Heart left ventricle (tissue), 13 donors: ENCODE results near the gene MMP7.

Experiments used
- CTCF ChIP-seq, 12 donors: fragments of 200-600 bp; sonication (generic) in 4 of 12; IDR thresholded peaks; one replicate each; pipeline versions ENCODE4 v1.5.0 to v1.8.0; 2018 to 2022; ENCODE audit warnings: antibody characterized with exemption in 12 of 12, mild to moderate bottlenecking in 5 of 12
- POLR2A ChIP-seq, 2 donors: fragments of 450-650 bp; IDR thresholded peaks; one replicate each; pipeline ENCODE4 v1.6.1; 2017; ENCODE audit warnings: antibody characterized with exemption in 2 of 2, mild to moderate bottlenecking in 2 of 2, moderate library complexity in 2 of 2
- donor health status: ischemic (EF 13 %, LVEDD 7.1; RV severe dilation, severe dysfunction).
- donor health status: DM: no; HTN: yes; CAD: no.
- donor health status: DM: no; HTN: no; CAD: no.
- donor health status: ischemic (EF 25% LVEDD 6.9; RV normal size, moderate dysfunction).
- donor health status: ischemic (EF 25% LVEDD 5.7; RV mildly dilated, moderate dysfunction).
- donor health status: ischemic (EF 35%, LVEDD 5.7; RV mildly dilated, moderate dysfunction).
- donor health status: nonischemic (EF 11% LVEDD 7.7; RV severe dilation, severe dysfunction).
- donor health status: DM: yes; HTN: yes; CAD: no.
- donor health status: PGD.
- donor health status: ischemic (EF 29% LVEDD 5.4; RV normal size, mild dysfunction).
- donor health status: nonischemic (EF 23%, LVEDD 6.1; RV moderate dilation, normal function).

- TF ChIP-seq CTCF (IDR thresholded peaks at IDR 0.05), result no peak
- TF ChIP-seq POLR2A (IDR thresholded peaks at IDR 0.05), result no peak
Observed at GRCh38 chr11:102518296-102519094, 12.1 kb downstream of the MMP7 start.
